IPS DF 4.7 (cell line): Measurements from ENCODE around the gene METTL2B.
"Not testable (repeated sequence)": the region's sequence is repeated elsewhere in the genome, so short reads cannot be mapped to it uniquely, and the experiment has no call there.

Experiments used
- DNase-seq: peaks from one replicate; pipeline ENCODE4 v3.0.0-alpha.2; 2013; ENCODE audit warnings: low spot score; ENCODE audit errors: extremely low read depth

Gene METTL2B

GRCh38 chr7:128523932-128524524 lies 47.5 kb downstream of the METTL2B start:
- DNase-seq, result not testable (repeated sequence)

GRCh38 chr7:128525584-128525983 lies 49.0 kb downstream of the METTL2B start:
- DNase-seq, result not testable (repeated sequence)

- not testable (repeated sequence) for DNase-seq
These were observed 49.5 kb downstream of the METTL2B start for GRCh38 chr7:128526062-128526466.

GRCh38 chr7:128529191-128529590 lies 52.6 kb downstream of the METTL2B start:
- DNase-seq, result not testable (repeated sequence)

GRCh38 chr7:128530121-128530854 lies 53.7 kb downstream of the METTL2B start:
- DNase-seq, result not testable (repeated sequence)

- no peak for DNase-seq
These were observed 54.2 kb downstream of the METTL2B start for GRCh38 chr7:128530855-128531104.

GRCh38 chr7:128531105-128531954 lies 54.8 kb downstream of the METTL2B start:
- DNase-seq, result not testable (repeated sequence)

GRCh38 chr7:128531955-128532478 lies 55.5 kb downstream of the METTL2B start:
- not testable (repeated sequence) for DNase-seq

GRCh38 chr7:128532956-128533355 lies 56.4 kb downstream of the METTL2B start:
- not testable (repeated sequence) for DNase-seq

- DNase-seq, result not testable (repeated sequence)
These were observed 60.9 kb downstream of the METTL2B start for GRCh38 chr7:128537410-128537809.

GRCh38 chr7:128542530-128542929 lies 66.0 kb downstream of the METTL2B start:
- DNase-seq, result not testable (repeated sequence)

- DNase-seq, result not testable (repeated sequence)
These were observed 66.8 kb downstream of the METTL2B start for GRCh38 chr7:128543300-128543699.

GRCh38 chr7:128546319-128546851 lies 69.8 kb downstream of the METTL2B start:
- not testable (repeated sequence) for DNase-seq

GRCh38 chr7:128550920-128551319 lies 74.4 kb downstream of the METTL2B start:
- no peak for DNase-seq

GRCh38 chr7:128554394-128554793 lies 77.8 kb downstream of the METTL2B start:
- DNase-seq, result not testable (repeated sequence)
